Subcutaneous abdominal adipose tissue (tissue), 5 donors: ENCODE results near the gene LDB1.

ENCODE experiments used
- H3K27ac ChIP-seq: one replicate; pipeline ENCODE4 v1.7.0; 2013; ENCODE audit warnings: low read depth, mild to moderate bottlenecking, inconsistent platforms, low read length, moderate library complexity
- H3K27me3 ChIP-seq, 5 donors: one replicate each; pipeline ENCODE4 v1.7.0; 2013; ENCODE audit warnings: low read length in 5 of 5, inconsistent platforms in 1 of 5; ENCODE audit not compliant: control insufficient read depth in 5 of 5, insufficient read depth in 4 of 5
- H3K36me3 ChIP-seq, 5 donors: one replicate each; pipeline ENCODE4 v1.7.0; 2013; ENCODE audit warnings: low read length in 5 of 5; ENCODE audit not compliant: control insufficient read depth in 5 of 5, insufficient read depth in 5 of 5
- H3K4me1 ChIP-seq, 5 donors: one replicate each; pipeline ENCODE4 v1.7.0; 2013; ENCODE audit warnings: low read length in 5 of 5, mild to moderate bottlenecking in 3 of 5, moderate library complexity in 1 of 5; ENCODE audit not compliant: control insufficient read depth in 5 of 5, insufficient read depth in 5 of 5
- H3K4me3 ChIP-seq, 5 donors: one replicate each; pipeline ENCODE4 v1.7.0; 2013; ENCODE audit warnings: low read length in 5 of 5, low read depth in 1 of 5
- H3K9ac ChIP-seq, 5 donors: one replicate each; pipeline ENCODE4 v1.7.0; 2013; ENCODE audit warnings: low read length in 5 of 5, mild to moderate bottlenecking in 4 of 5, moderate library complexity in 3 of 5
- H3K9me3 ChIP-seq, 5 donors: one replicate each; pipeline ENCODE4 v1.7.0; 2013; ENCODE audit warnings: low read length in 5 of 5; ENCODE audit not compliant: control insufficient read depth in 5 of 5
- donor health status: healthy.
- donor health status: healthy.
- donor health status: healthy.
- donor health status: healthy.
- donor health status: healthy.

Gene LDB1

DNA sequence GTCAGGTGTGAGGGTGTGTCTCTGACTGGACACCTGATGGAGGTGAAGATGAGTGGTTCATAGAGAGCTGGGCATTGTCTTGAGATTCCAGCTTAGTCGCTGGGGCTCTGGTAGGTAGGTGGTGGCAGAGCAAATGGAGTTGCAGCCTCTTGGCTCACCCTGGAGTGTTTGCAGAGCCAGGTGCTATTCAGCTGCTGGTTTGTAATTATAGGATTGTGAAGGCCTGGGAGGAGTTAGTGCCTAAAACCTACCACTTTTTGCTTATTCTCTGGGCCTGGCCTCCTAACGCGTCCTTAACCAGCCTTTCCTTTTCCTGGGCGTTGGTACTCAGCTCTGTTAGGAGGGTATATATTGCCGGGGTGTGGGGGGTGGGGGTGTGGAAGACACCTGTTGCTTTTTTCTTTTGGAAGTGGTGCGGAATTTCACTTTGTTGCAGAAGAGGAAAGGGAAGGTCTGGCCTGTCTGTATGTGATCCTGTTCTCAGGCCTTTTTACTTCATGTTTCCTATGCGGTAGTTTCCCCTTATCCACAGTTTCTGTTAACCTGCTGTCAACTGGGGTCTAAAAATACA is 15.9 kb upstream of the LDB1 start:
- Histone ChIP-seq H3K4me1 (peaks cover 7 to 23% (median 13%) of the 10 kb centered on the region in 5 donors), H3K36me3 (peaks cover 3 to 36% (median 35%) of the 10 kb centered on the region in 5 donors), H3K9me3 (no peaks in the 10 kb centered on the region), H3K4me3 (no peak overlapping the region), H3K9ac (no peak overlapping the region), H3K27me3 (no peaks in the 10 kb centered on the region), H3K27ac (no peak overlapping the region)

DNA sequence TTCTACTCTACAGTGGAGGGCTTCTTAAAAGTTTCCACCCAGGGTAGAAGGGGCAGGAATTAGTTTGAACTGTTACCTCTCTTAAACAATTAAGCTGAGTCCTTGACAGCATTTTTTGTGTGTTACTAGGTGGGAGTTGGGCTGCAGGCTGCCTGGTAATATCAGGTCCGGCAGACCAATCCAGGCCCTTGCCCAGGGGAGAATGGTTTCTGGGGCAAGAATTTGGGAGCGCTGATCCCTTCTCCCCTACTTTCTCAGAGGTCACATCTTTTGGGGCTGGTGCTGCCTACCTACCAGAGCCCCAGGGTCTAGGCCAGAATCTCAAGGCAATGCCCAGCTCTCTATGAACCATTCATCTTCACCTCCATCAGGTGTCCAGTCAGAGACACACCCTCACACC is 14.2 kb upstream of the LDB1 start:
- H3K27me3 ChIP-seq, result no peaks in the 10 kb centered on the region
- peak overlapping the region in 4 of 5 donors; percentile 79 to 93 (median 90) for H3K4me3 ChIP-seq
- H3K36me3 ChIP-seq, result peaks cover 3 to 20% (median 19%) of the 10 kb centered on the region in 5 donors
- peaks cover 7 to 23% (median 13%) of the 10 kb centered on the region in 5 donors for H3K4me1 ChIP-seq
- H3K9me3 ChIP-seq, result no peaks in the 10 kb centered on the region
- H3K9ac ChIP-seq, result peak overlapping the region in 3 of 5 donors; percentile 95 to 98 (median 98)
- H3K27ac ChIP-seq, result peak overlapping the region; percentile 96

DNA sequence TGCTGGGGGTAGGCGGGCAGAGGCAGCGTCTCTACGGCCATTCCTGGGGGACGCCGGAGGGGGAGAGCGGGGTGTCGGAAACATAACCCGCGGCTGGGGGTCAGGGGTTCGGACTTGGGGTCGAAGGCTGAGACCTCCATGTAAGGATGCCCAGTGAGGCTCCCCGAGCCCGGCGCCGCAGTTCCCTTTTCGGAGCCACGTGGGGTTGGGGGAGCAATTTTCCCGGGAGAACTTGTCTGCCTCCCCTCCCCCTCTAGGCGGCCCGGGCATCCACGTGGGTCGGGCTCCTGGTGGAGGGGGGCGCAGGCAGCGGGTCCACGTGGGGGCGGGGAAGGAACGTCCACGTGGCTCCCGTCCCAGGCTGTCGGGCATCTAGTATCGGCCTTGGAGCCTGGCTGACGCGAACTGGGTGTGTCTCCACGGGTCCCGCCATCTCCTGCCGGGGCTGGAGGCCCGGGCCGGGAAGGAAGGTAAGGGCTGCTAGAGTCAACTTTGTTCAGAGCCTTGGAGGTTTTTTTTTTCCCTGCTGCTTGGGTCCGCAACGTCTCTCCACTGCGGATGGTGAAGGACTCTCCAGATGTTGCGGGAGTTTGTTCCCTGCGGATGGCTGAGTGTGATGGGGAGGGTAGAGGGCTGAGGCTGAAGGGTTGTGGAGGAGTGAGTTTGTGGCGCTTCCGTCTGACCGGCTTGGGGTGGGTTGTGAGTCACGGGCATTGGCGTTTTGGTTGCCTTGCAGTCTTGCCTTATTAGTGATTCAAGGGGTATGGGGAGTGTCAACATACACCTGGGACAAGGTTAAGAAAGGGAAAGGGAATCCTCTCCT is 13.4 kb upstream of the LDB1 start:
- peaks cover 7 to 23% (median 13%) of the 10 kb centered on the region in 5 donors for H3K4me1 ChIP-seq
- no peaks in the 10 kb centered on the region for H3K27me3 ChIP-seq
- H3K9ac ChIP-seq, result peak overlapping the region; percentile 48 to 99 (median 98)
- no peaks in the 10 kb centered on the region for H3K9me3 ChIP-seq
- H3K27ac ChIP-seq, result peak overlapping the region; percentile 96
- H3K36me3 ChIP-seq, result peaks cover 3 to 11% (median 11%) of the 10 kb centered on the region in 5 donors
- peak overlapping the region; percentile 79 to 93 (median 89) for H3K4me3 ChIP-seq

DNA sequence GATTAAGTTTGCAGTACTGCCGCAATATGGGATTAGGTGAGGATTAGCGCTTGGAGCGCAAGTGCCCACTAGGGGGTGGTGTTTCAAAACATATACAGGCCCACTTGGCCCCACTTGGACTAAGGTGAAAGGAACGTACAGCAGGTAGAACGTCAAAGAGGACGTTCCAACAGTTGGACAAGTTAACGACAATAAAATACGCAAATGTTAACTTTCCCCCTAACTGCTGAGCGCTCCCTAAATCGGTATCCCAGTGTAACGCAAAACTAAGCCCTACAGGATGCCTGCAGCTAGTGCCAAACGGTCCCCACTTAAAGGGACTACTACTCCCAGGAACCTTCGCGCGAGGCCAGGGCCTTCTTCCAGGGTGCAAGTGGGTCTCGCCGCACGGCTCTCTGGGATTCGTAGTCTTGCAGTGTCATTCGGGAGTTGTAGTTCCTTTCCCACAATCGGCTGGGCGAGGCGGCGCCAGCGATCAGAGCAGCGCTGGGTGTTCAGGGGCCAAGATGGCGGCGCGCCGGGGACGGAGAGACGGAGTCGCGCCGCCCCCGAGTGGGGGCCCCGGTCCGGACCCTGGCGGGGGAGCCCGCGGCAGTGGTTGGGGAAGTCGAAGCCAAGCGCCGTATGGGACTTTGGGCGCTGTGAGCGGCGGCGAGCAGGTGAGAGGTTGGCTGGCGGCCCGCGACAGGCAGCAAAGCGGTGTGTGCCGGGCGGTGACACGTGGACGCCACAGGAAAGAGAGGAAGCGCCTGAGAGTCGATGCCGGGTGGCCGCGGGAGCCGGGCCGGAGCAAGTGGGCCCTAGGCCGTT is 12.6 kb upstream of the LDB1 start, which contains the start of gene PPRC1:
PPRC1 (plus strand) TSS at position 478 of the 810 bp plus-strand sequence; CDS start at position 507, 29 bp downstream.
- Histone ChIP-seq H3K36me3 (peaks cover 0 to 3% (median 3%) of the 10 kb centered on the region in 5 donors), H3K27me3 (no peaks in the 10 kb centered on the region), H3K9me3 (no peaks in the 10 kb centered on the region), H3K27ac (peak within 1 kb of the TSS; percentile 96), H3K9ac (peak within 1 kb of the TSS; percentile 48 to 99 (median 98)), H3K4me3 (peak within 1 kb of the TSS; percentile 79 to 93 (median 90)), H3K4me1 (peaks cover 7 to 23% (median 13%) of the 10 kb centered on the region in 5 donors)

DNA sequence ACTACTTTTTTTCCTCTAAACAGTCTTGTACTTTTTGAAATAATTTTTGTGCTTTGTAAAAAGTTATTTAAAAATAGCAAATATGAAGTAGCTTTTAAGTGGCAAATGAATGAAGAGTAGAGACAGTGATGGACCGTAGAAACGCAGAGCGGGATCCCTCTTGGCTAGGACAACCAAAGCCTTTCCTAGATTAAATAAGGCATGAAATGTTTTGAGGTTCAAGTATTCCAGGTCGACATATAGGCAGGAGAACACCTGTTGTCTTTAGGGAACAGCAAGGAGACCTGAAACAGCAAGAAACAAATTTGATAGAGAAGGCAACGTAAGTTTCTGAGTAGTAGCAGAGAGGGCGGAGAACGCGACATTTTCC is 12.0 kb upstream of the LDB1 start:
- Histone ChIP-seq H3K36me3 (no peaks in the 10 kb centered on the region), H3K27ac (peak overlapping the region; percentile 96), H3K4me3 (peak overlapping the region; percentile 79 to 93 (median 90)), H3K27me3 (no peaks in the 10 kb centered on the region), H3K9ac (peak overlapping the region; percentile 7 to 98 (median 69)), H3K4me1 (peaks cover 7 to 23% (median 13%) of the 10 kb centered on the region in 5 donors), H3K9me3 (no peaks in the 10 kb centered on the region)

DNA sequence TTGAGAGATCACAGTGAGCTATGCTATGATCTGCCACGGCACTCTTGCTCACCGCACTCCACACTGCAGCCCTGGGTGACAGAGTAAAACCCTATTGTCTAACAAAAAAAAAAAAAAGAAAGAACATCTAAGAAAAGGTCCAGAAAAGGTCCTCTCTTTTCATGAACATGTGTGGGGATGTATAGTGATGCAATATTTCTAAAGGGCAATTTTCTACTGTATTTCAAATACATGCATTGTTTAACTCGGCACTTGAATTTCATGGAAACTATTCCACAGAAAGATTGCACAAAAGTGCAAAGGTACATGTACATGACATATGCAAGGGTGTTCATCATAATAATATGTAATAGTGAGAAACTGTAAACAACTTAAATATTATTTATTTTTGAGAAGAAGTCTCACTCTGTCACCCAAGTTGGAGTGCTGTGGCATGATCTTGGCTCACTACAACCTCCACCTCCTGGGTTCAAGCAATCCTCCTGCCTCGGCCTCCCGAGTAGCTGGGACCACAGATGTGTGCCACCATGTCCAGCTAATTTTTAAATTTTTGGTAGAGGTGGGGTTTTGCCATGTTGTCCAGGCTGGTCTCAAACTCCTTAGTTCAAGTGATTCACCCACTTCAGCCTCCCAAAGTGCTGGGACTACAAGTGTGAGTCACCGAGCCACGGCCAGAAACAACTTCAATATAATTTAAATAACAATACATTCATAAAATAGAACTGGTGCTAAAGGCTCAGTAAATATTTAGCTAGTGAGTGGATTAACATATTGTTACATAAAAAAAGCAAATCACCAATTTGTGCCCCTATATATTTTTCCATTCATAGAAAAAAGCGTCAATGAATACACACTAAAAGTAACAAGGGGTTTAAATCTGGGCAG is 11.4 kb upstream of the LDB1 start:
- Histone ChIP-seq H3K27me3 (no peaks in the 10 kb centered on the region), H3K27ac (no peak overlapping the region), H3K9me3 (no peaks in the 10 kb centered on the region), H3K4me3 (no peak overlapping the region), H3K9ac (peak overlapping the region in 1 of 5 donors; percentile 20), H3K4me1 (peaks cover 7 to 23% (median 13%) of the 10 kb centered on the region in 5 donors), H3K36me3 (no peaks in the 10 kb centered on the region)

DNA sequence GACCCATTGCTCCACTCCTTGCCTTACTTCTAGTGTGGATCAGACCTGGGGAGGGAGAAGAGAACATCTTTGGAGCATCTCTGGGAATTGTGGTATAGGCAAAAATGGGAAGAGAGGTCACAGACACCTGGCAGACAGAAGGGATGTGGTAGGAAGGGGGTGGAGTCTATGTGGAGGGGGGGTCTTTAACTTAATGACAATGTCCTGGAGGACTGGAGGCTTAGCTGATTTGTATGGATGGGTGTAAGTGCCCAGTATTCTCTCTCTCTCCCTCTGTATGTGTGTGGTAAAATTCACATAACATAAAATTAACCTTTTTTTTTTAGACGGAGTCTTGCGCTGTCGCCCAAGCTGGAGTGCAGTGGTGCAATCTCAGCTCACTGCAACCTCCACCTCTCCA is 3.1 kb upstream of the LDB1 start:
- Histone ChIP-seq H3K27ac (no peak overlapping the region), H3K36me3 (no peaks in the 10 kb centered on the region), H3K4me3 (no peak overlapping the region), H3K9me3 (no peaks in the 10 kb centered on the region), H3K9ac (no peak overlapping the region), H3K27me3 (no peaks in the 10 kb centered on the region), H3K4me1 (peaks cover 7 to 38% (median 30%) of the 10 kb centered on the region in 5 donors)

DNA sequence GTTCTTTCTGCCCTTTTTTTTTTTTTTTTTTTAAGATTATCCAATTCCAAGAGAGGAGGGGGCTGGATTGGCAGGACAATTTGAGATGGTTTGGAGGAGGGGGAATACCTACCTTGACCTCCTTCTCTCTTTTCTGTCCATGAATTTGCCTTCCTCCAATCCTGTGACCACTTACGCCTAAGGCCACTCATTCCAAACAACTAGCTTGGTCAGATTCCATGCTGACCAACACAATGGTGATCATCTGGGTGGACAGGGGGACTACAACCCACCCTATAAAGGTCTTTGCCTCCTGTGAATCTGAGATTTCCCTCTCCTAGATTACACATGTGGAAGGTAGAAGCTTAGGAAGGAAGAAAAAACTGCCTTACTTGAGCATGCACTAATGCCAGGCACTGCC is 2.3 kb upstream of the LDB1 start:
- Histone ChIP-seq H3K4me3 (no peak overlapping the region), H3K27me3 (no peaks in the 10 kb centered on the region), H3K27ac (no peak overlapping the region), H3K9me3 (no peaks in the 10 kb centered on the region), H3K9ac (no peak overlapping the region), H3K36me3 (no peaks in the 10 kb centered on the region), H3K4me1 (peaks cover 13 to 45% (median 38%) of the 10 kb centered on the region in 5 donors)

DNA sequence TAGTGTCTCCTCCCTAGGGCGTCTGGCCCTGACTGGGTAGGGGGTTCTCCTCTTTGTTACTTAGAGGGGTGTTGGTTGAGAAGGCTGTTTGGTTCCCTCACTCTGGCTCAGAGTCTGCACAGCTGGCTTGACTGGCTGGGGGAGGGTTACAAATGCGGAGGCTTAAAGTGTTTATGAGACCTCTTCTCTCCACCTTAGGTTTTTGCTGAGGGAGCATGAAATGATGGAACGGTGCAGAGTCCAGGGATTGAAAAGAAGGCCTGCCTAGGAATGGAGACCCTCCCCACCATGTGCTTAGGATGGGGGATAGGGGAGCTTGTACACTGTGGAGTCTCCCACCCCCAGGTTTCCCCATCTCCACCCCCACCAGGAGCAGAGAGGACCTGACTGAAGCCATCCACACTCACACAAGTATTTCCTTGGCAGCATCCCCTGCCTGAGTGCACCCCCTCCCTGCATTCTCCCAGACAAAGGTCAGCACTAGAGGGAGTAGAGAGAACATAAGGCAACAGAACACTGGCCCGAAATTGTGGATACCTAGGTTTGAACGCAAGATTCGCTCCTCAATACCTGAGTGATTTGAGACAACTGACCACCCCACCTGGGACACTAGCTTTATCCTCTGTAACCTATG is 1.7 kb upstream of the LDB1 start:
- H3K27ac ChIP-seq, result peak overlapping the region; percentile 69
- H3K9ac ChIP-seq, result peak overlapping the region in 1 of 5 donors; percentile 72
- peaks cover 16 to 51% (median 44%) of the 10 kb centered on the region in 5 donors for H3K4me1 ChIP-seq
- H3K36me3 ChIP-seq, result no peaks in the 10 kb centered on the region
- H3K9me3 ChIP-seq, result no peaks in the 10 kb centered on the region
- H3K27me3 ChIP-seq, result no peaks in the 10 kb centered on the region
- H3K4me3 ChIP-seq, result peak overlapping the region in 3 of 5 donors; percentile 83 to 89 (median 89)
